ENCODE data around the gene FOXC1.

FOXC1 gene

DNA sequence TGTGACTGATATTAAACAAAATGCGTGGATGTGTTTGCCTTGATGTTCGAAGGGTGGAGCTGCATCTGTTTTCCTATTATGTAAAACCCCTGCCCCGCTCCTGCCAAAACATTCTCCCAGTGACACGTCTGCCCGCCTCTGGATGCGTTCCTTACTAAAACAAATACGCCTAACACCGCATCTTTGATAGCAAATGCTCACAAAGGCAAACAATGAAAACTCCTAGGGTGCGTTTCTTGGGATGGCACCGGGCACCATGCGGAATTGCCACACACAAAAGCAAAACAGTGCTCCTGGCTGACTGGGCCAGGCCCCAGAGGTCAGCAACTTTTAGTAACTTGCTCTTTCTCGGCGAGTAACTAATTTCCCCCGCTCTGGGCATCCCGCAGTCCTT, 9.0 kb upstream of the FOXC1 start:
- TF ChIP-seq, protein P1, sequence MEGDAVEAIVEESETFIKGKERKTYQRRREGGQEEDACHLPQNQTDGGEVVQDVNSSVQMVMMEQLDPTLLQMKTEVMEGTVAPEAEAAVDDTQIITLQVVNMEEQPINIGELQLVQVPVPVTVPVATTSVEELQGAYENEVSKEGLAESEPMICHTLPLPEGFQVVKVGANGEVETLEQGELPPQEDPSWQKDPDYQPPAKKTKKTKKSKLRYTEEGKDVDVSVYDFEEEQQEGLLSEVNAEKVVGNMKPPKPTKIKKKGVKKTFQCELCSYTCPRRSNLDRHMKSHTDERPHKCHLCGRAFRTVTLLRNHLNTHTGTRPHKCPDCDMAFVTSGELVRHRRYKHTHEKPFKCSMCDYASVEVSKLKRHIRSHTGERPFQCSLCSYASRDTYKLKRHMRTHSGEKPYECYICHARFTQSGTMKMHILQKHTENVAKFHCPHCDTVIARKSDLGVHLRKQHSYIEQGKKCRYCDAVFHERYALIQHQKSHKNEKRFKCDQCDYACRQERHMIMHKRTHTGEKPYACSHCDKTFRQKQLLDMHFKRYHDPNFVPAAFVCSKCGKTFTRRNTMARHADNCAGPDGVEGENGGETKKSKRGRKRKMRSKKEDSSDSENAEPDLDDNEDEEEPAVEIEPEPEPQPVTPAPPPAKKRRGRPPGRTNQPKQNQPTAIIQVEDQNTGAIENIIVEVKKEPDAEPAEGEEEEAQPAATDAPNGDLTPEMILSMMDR (IDR thresholded peaks at IDR 0.05; ENCODE audit: extremely low read depth, insufficient read depth, missing control alignments): no peak
- DNase-seq (ENCODE audit: low spot score): no peak
- in situ Hi-C loops (cut with MboI; ENCODE audit: low pct_unique_long_range_greater_than_20kb, low sequenced_read_pairs, unreplicated experiment): loop anchor here (25.0 kb wide), 1 partner anchor 512 kb away; no protein-coding TSS in a partner anchor

GRCh38 chr6:1601158-1602048, 8.3 kb upstream of the FOXC1 start:
- in situ Hi-C loops (cut with MboI; ENCODE audit: low pct_unique_long_range_greater_than_20kb, low sequenced_read_pairs, unreplicated experiment): loop anchor here (25.0 kb wide), 1 partner anchor 511 kb away; no protein-coding TSS in a partner anchor
- TF ChIP-seq, protein P1 (IDR thresholded peaks at IDR 0.05; ENCODE audit: extremely low read depth, insufficient read depth, missing control alignments): no peak

DNA sequence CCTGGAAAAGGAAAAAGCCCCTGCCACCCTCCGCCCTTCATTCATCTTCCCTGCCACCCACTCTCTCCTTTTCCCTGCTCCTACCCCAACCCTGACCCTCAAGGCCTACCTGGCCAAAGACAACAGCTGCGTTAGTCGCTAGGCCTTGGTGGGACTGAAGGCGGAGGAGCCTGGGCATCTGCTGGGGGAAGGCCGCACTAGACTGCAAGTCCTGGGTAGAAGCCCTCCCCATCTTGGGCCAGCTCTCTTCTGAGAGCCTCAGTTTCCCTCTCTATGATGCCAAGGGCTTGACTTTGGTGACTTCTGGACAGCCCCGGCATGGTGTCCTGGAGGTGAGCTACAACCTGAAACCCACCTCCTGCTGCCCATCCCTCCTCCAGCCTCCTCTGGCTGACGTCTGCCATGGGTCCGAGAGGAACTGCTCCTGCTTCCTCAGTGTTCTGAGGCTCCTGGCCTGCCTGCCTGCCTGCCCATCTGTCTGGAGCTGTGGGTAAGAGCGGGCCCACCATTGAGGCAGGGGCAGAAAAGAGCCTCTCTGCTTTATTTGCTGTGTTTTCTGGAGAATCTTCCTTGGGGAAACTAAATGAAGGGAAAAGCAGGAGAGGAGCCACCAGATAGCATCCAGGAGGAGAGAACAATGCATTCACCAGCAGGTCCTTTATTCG, 7.5 kb upstream of the FOXC1 start:
- TF ChIP-seq, protein P1 (IDR thresholded peaks at IDR 0.05; ENCODE audit: extremely low read depth, insufficient read depth, missing control alignments): no peak
- no peak for DNase-seq (ENCODE audit: low spot score)
- in situ Hi-C loops (cut with MboI; ENCODE audit: low pct_unique_long_range_greater_than_20kb, low sequenced_read_pairs, unreplicated experiment): loop anchor here (25.0 kb wide), 1 partner anchor 510 kb away; no protein-coding TSS in a partner anchor

More at GRCh38 chr6:1601158-1602048, 8.3 kb upstream of the FOXC1 start:
- no peak for DNase-seq (ENCODE audit: low spot score)

DNA sequence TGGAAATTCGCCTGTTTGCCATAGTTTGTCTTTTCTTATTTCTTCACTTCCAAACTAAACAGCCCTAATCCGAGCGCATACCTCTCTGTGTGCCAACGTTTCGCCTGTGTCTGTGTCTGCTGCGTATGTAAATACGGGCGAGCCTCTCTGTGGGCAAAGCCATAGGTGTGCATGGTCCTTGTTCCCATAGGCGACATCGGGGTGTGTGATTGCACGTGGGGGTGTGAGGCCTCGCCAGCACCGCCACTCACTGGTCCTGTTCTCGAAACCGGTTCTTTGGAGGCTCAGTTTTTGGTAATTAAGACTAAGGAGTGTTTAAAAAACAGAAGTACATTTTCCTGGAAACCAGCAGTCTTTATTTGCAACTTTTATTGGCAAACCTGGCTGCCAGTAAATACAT, 6.0 kb upstream of the FOXC1 start:
- no peak for DNase-seq (ENCODE audit: low spot score)
- TF ChIP-seq, protein P1 (IDR thresholded peaks at IDR 0.05; ENCODE audit: extremely low read depth, insufficient read depth, missing control alignments): no peak
- in situ Hi-C loops (cut with MboI; ENCODE audit: low pct_unique_long_range_greater_than_20kb, low sequenced_read_pairs, unreplicated experiment): loop anchor here (25.0 kb wide), 1 partner anchor 509 kb away; no protein-coding TSS in a partner anchor

- DNase-seq (ENCODE audit: low spot score): peak; percentile 90
- in situ Hi-C loops (cut with MboI; ENCODE audit: low pct_unique_long_range_greater_than_20kb, low sequenced_read_pairs, unreplicated experiment): loop anchor here (25.0 kb wide), 1 partner anchor 508 kb away; no protein-coding TSS in a partner anchor
- TF ChIP-seq, protein P1 (IDR thresholded peaks at IDR 0.05; ENCODE audit: extremely low read depth, insufficient read depth, missing control alignments): peak; percentile 95
Measured at GRCh38 chr6:1604158-1605003, 5.3 kb upstream of the FOXC1 start.
